GM12801 (cell line): Measurements from ENCODE around the gene GGACT.

Source experiments
- TF ChIP-seq, protein P1 (sequence below): IDR thresholded peaks from one replicate; pipeline ENCODE4 v1.5.1; 2011; ENCODE audit warnings: control low read depth; ENCODE audit not compliant: insufficient read length; ENCODE audit errors: extremely low read depth

The GGACT gene

GRCh38 chr13:100588331-100589177, at the start of gene GGACT:
TSS of gene GGACT (minus strand) at chr13:100588789. CDS start at chr13:100532591, 56,198 bp downstream.
- TF ChIP-seq, protein P1, sequence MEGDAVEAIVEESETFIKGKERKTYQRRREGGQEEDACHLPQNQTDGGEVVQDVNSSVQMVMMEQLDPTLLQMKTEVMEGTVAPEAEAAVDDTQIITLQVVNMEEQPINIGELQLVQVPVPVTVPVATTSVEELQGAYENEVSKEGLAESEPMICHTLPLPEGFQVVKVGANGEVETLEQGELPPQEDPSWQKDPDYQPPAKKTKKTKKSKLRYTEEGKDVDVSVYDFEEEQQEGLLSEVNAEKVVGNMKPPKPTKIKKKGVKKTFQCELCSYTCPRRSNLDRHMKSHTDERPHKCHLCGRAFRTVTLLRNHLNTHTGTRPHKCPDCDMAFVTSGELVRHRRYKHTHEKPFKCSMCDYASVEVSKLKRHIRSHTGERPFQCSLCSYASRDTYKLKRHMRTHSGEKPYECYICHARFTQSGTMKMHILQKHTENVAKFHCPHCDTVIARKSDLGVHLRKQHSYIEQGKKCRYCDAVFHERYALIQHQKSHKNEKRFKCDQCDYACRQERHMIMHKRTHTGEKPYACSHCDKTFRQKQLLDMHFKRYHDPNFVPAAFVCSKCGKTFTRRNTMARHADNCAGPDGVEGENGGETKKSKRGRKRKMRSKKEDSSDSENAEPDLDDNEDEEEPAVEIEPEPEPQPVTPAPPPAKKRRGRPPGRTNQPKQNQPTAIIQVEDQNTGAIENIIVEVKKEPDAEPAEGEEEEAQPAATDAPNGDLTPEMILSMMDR, result no peak

GRCh38 chr13:100637796-100638195, 49.2 kb upstream of the GGACT start:
- TF ChIP-seq, protein P1, result no peak

- TF ChIP-seq, protein P1, result no peak
Measured at GRCh38 chr13:100637380-100637779, 48.8 kb upstream of the GGACT start.

GRCh38 chr13:100636441-100636840, 47.9 kb upstream of the GGACT start:
- TF ChIP-seq, protein P1, result no peak

GRCh38 chr13:100636004-100636403, 47.4 kb upstream of the GGACT start:
- TF ChIP-seq, protein P1, result no peak

GRCh38 chr13:100634696-100635095, 46.1 kb upstream of the GGACT start:
- TF ChIP-seq, protein P1, result no peak

DNA sequence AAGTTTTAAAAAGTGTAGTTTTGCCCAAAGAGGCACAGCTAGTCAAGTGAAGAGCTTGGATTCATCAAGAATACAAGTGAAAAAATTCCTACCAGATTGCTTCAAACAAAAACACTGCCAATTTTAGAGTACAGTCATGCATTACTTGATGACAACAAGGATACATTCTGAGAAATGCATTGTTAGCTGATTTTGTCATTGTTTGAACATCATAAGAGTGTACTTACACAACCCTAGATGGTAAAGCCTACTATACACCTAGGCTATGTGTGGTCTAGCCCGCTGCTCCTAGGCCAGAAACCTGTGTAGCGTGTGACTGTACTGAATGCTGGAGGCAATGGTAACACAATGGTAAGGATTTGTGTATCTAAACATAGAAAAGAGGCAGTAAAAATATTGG, 44.9 kb upstream of the GGACT start:
- TF ChIP-seq, protein P1, result no peak
